Stomach (tissue), 9 donors: ENCODE data around the gene MRC2. TPM values are rescaled to one million over a fixed set of nuclear protein-coding genes. Genes with fewer than 3 reads are reported as not detected.

Experiments
- DNase-seq, 2 donors: peaks; one replicate each; pipeline versions ENCODE4 v3.0.0 to v3.0.0-alpha.2; 2013 to 2019
- H3K27ac ChIP-seq, 5 donors: fragments of 200-600 bp in 4 of 5; sonication (generic) in 4 of 5; one replicate each; pipeline ENCODE4 v1.5.1; 2013 to 2019; ENCODE audit warnings: mild to moderate bottlenecking in 1 of 5, moderate library complexity in 1 of 5
- H3K27me3 ChIP-seq, 3 donors: fragments of 200-600 bp; sonication (generic); one replicate each; pipeline ENCODE4 v1.5.1; 2017 to 2019; ENCODE audit warnings: mixed run types in 1 of 3
- H3K36me3 ChIP-seq, 4 donors: fragments of 200-600 bp; sonication (generic); 1 replicate in 3 of 4; 2 replicates in 1 of 4; pipeline ENCODE4 v1.5.1; 2016 to 2019
- H3K4me1 ChIP-seq, 4 donors: fragments of 200-600 bp; sonication (generic); one replicate each; pipeline ENCODE4 v1.5.1; 2016 to 2019
- H3K4me3 ChIP-seq, 4 donors: fragments of 200-600 bp; sonication (generic) in 3 of 4; one replicate each; pipeline ENCODE4 v1.5.1; 2016 to 2019; ENCODE audit warnings: mild to moderate bottlenecking in 1 of 4
- H3K9me3 ChIP-seq, 4 donors: fragments of 200-600 bp; sonication (generic); one replicate each; pipeline ENCODE4 v1.5.1; 2016 to 2019
- CTCF ChIP-seq, 7 experiments: fragments of 450-650 bp in 4 of 7; fragments of 200-600 bp in 3 of 7; sonication (generic) in 3 of 7; IDR thresholded peaks; one replicate each; pipeline ENCODE4 v1.5.1; 2016 to 2019; ENCODE audit warnings: antibody characterized with exemption in 7 of 7, control low read depth in 2 of 7, mild to moderate bottlenecking in 1 of 7
- EP300 ChIP-seq: sonication (generic); formaldehyde crosslinking; IDR thresholded peaks from one replicate; pipeline ENCODE4 v1.6.1; 2017; ENCODE audit warnings: antibody characterized with exemption
- POLR2A ChIP-seq, 4 donors: fragments of 450-650 bp; IDR thresholded peaks; one replicate each; pipeline ENCODE4 v1.6.1; 2016; ENCODE audit warnings: antibody characterized with exemption in 4 of 4, control low read depth in 2 of 4, mild to moderate bottlenecking in 1 of 4, moderate library complexity in 1 of 4
- POLR2AphosphoS5 ChIP-seq, 3 donors: sonication (generic); formaldehyde crosslinking; IDR thresholded peaks; one replicate each; pipeline ENCODE4 v1.6.1; 2016; ENCODE audit warnings: antibody characterized with exemption in 3 of 3
- WGBS, 5 donors: extraction: QIAGEN DNeasy Blood & Tissue Kit in 3 of 5; methylation state at CpG; one replicate each; pipeline versions ENCODE4 v1.1.5 to v1.1.7; 2013 to 2018; 5-methylcytosine and 5-hydroxymethylcytosine counted together
- intact Hi-C: fragments of 100-400 bp; cut with DNase I; formaldehyde crosslinking; loops from one replicate; pipeline ENCODE4 v1.15.1; 2023; ENCODE audit warnings: low total_unique reads
- polyA plus RNA-seq, 3 donors: library from polyadenylated mRNA; stranded (reverse); fragments of 200-250 nt; gene quantifications; one replicate each; pipeline ENCODE4 v1.2.3, GENCODE V29; 2013
- total RNA-seq, 5 donors: library from RNA; depleted of rRNA; stranded (reverse); fragments of >200 nt; gene quantifications; one replicate each; pipeline versions ENCODE4 v1.1.0 to v1.2.3, GENCODE V29; 2014 to 2016
- donor health status: healthy with polysubstance abuse.
- donor health status: Bipolar disorder and iron deficiency.
- donor health status: healthy.

Gene MRC2
- total and polyA plus RNA-seq, 8 donors: 4.7 to 107 (median 13.8) TPM

- 92 to 95% (median 94%) methylated on average over 8 of the region's 8 CpGs for WGBS, 5 donors
- Histone ChIP-seq H3K27ac (no peak overlapping the region), H3K9me3 (peaks cover 0 to 2% (median 0%) of the 10 kb centered on the region in 4 donors), H3K4me3 (no peak overlapping the region), H3K27me3 (no peaks in the 10 kb centered on the region), H3K36me3 (no peaks in the 10 kb centered on the region), H3K4me1 (no peaks in the 10 kb centered on the region)
- TF ChIP-seq CTCF (IDR thresholded peaks at IDR 0.05) (no peak), EP300 (no peak), POLR2A (IDR thresholded peaks at IDR 0.05) (no peak), POLR2AphosphoS5 (IDR thresholded peaks at IDR 0.05) (no peak)
- intact Hi-C loops: no loop called here
- no peak for DNase-seq
Observed at GRCh38 chr17:62714016-62714777, 86.7 kb downstream of the MRC2 start.

GRCh38 chr17:62715882-62716390, 88.5 kb downstream of the MRC2 start:
- 94 to 98% (median 96%) methylated on average over 17 to 18 of the region's 18 CpGs for WGBS, 5 donors
- no peaks in the 10 kb centered on the region for H3K27me3 ChIP-seq
- TF ChIP-seq POLR2AphosphoS5 (IDR thresholded peaks at IDR 0.05): no peak
- no peak for TF ChIP-seq EP300
- TF ChIP-seq POLR2A (IDR thresholded peaks at IDR 0.05): no peak
- TF ChIP-seq CTCF (IDR thresholded peaks at IDR 0.05): no peak
- H3K36me3 ChIP-seq: no peaks in the 10 kb centered on the region
- no peaks in the 10 kb centered on the region for H3K9me3 ChIP-seq
- no peak overlapping the region for H3K4me3 ChIP-seq
- no peaks in the 10 kb centered on the region for H3K4me1 ChIP-seq
- intact Hi-C loops: no loop called here
- no peak overlapping the region for H3K27ac ChIP-seq
- no peak for DNase-seq

GRCh38 chr17:62716834-62717588, 89.5 kb downstream of the MRC2 start:
- H3K4me3 ChIP-seq: no peak overlapping the region
- no peak for DNase-seq
- no peaks in the 10 kb centered on the region for H3K4me1 ChIP-seq
- no peaks in the 10 kb centered on the region for H3K27me3 ChIP-seq
- TF ChIP-seq CTCF (IDR thresholded peaks at IDR 0.05) (no peak), POLR2A (IDR thresholded peaks at IDR 0.05) (no peak), EP300 (no peak), POLR2AphosphoS5 (IDR thresholded peaks at IDR 0.05) (no peak)
- intact Hi-C loops: no loop called here
- no peak overlapping the region for H3K27ac ChIP-seq
- no peaks in the 10 kb centered on the region for H3K36me3 ChIP-seq
- no peaks in the 10 kb centered on the region for H3K9me3 ChIP-seq
- WGBS, 5 donors: 89 to 93% (median 91%) methylated on average over 15 to 23 of the region's 23 CpGs

- Histone ChIP-seq H3K9me3 (no peaks in the 10 kb centered on the region), H3K36me3 (no peaks in the 10 kb centered on the region), H3K27me3 (no peaks in the 10 kb centered on the region), H3K27ac (no peak overlapping the region), H3K4me1 (no peaks in the 10 kb centered on the region), H3K4me3 (no peak overlapping the region)
- no peak for DNase-seq
- intact Hi-C loops: no loop called here
- TF ChIP-seq CTCF (IDR thresholded peaks at IDR 0.05): no peak
- TF ChIP-seq POLR2AphosphoS5 (IDR thresholded peaks at IDR 0.05): no peak
- TF ChIP-seq POLR2A (IDR thresholded peaks at IDR 0.05): no peak
- no peak for TF ChIP-seq EP300
- 92 to 97% (median 97%) methylated on average over 5 to 6 of the region's 6 CpGs for WGBS, 5 donors
Observed at GRCh38 chr17:62717589-62717855, 90.1 kb downstream of the MRC2 start.
